GM18502 (cell line): ENCODE results near the gene UBASH3A.

Experiments
- ATAC-seq: cut with Tn5 transposase; IDR thresholded peaks from one replicate; pipeline ENCODE4 v1.9.1; 2021; ENCODE audit warnings: mild to moderate bottlenecking; ENCODE audit not compliant: unreplicated experiment, poor library complexity

UBASH3A gene

DNA sequence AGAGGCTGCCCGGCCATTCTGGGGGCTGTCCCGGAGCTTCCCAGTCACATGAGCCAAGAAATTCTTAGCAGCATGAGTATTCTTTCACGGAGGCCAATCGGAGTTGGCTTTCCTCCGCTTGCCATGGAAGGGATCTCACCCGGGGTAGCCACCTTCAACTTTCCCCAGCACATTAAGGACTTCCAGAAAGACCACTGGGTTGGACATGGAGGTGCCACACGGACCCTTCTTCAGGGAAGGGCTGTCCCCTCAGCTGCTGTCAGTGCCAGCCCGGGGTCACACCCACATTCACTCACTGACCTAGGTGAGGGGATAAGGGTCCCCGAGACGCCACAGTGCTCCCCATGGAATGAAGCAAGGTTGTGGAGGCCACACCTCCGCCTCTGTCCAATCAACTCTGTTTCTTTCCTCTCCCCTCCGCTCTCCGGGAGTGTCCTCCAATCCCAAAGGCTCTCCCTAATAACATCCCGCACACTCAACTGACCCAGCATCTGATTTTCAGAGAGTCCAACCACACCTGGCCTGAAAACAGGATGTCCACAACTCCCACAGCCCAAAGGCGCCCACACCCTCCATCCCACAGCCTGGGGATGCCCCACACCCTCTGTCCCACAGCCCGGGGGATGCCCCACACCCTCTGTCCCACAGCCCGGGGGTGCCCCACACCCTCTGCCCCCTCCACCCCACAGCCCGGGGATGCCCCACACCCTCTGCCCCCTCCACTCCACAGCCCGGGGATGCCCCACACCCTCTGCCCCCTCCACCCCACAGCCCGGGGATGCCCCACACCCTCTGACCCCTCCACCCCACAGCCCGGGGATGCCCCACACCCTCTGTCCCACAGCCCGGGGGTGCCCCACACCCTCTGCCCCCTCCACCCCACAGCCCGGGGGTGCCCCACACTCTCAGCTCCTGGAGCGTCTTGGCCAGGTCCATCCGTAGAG lies 73.0 kb downstream of the UBASH3A start:
- no peak for ATAC-seq

DNA sequence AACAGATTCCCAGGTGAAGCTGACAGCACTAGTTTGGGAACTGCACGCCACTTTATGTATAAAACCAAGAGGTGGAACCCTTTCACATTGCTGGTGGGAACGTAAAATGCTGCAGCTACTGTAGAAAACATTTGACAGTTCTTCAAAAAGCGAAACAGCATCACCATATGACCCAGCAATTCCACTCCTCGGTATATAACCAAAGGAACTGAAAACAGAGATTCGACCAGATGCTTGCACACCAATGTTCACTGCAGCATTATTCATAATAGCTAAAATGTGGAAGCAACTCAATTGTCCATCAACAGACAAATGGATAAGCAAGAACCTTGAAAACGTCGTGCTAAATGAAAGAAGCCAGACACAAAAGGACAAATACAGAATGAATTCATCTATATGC lies 74.8 kb downstream of the UBASH3A start:
- ATAC-seq, result no peak

GRCh38 chr21:42479582-42479981 lies 75.9 kb downstream of the UBASH3A start:
- ATAC-seq, result no peak

GRCh38 chr21:42480736-42481135 lies 77.0 kb downstream of the UBASH3A start:
- ATAC-seq, result no peak

- no peak for ATAC-seq
Measured at GRCh38 chr21:42481169-42481568, 77.5 kb downstream of the UBASH3A start.

- no peak for ATAC-seq
Measured at GRCh38 chr21:42484966-42485365, 81.3 kb downstream of the UBASH3A start.

DNA sequence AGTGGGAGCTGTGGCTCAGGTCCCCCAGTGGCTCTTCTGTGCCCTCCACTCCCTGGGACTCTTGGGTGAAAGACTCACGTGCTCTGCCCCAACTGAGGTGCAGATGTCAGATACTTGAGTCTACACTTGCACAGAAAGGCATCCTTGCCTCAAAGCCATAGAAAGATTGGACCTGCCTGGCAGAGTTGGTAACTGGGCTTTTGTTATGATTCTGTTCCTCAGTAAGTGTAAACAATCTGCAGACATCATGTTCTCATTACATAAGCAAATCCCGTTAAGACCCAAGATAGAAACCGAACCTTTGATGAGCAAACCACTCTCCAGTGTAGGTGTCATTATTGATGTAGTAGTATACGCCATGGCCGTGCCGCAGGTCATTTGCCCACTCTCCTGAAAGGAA lies 82.4 kb downstream of the UBASH3A start:
- ATAC-seq, result no peak

DNA sequence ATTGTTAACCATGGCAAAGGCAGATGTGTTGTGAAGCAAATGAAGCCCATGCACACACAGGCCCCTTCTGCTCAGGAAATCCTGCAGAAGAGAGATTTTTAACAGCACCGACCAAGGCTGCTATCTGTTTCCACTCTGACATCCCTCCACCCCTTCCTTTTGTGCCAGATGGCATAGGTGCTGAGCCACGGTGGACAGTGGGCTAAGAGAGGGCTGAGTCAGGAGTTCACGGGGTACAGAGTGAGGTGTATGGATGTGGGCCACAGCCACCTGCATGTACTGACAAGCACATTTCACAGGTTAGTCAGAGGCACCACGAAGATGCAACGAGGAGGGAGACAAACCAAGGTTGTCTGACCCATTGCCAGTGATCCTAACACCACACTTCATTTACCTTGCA lies 82.8 kb downstream of the UBASH3A start:
- ATAC-seq, result no peak

GRCh38 chr21:42489006-42489563 lies 85.4 kb downstream of the UBASH3A start:
- no peak for ATAC-seq

GRCh38 chr21:42489991-42490390 lies 86.3 kb downstream of the UBASH3A start:
- ATAC-seq, result no peak

GRCh38 chr21:42490720-42491119 lies 87.0 kb downstream of the UBASH3A start:
- ATAC-seq, result no peak

- no peak for ATAC-seq
Measured at GRCh38 chr21:42491328-42491727, 87.6 kb downstream of the UBASH3A start.

- ATAC-seq, result no peak
Measured at GRCh38 chr21:42492201-42492600, 88.5 kb downstream of the UBASH3A start.

DNA sequence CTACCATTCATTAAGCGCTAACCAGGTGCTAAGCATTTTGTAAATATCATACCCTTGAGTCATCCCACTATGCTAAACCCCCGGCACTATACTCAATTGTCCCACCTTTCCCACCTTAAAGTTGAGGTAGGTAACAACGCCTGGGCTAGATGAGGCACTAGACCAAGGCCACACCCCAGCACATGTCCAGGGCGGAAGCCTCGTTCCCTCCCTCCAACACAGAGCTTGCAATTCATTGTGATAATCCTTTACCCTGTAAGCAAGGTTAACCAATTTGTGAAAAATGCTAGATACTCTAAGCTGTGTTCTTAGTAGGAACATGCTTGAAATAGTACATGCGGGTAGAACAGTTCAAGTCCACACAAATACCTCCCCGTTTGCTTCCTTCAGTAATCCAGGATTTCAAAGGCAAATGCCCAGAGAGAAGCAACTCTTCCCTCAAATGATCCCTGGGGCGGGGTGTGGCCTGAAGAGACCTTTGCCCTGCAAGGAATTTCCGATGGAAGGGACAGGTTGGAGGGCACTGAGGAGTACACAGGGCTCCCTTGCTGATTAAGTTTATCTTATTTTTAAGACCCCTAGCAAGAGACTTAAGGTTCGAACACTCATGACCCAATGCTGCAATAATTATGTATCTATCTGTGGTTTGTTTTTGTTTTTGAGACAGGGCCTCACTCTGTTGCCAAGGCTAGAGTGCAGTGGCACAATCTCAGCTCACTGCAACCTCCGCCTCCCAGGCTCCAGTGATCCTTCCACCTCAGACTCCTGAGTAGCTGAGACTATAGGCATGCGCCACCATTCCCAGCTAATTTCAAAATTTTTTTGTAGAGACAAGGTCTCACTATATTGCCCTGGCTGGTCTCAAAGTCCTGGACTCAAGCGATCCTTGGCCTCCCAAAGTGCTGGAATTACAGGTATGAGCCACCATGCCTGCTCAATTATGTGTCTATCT lies 89.7 kb downstream of the UBASH3A start:
- ATAC-seq, result no peak

DNA sequence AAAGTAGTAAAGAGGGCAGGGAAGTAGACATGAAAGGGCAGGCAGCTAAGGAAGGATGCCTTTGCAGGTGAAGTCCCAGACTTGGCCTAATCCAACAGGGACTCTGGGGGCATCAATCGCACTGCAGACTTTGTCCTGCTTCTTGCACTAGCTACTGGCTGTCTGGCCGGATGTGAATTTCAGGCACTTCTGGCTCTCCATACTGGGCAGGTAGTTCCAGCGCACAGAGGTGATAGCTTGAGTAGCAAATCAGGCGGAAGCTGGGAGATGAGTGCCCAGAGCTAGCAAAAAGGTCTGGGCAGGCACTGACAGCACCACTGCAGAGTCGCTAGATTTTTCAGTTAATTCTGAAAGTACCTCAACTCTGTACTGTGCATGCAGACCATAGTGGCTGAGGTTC lies 91.3 kb downstream of the UBASH3A start:
- ATAC-seq, result no peak

DNA sequence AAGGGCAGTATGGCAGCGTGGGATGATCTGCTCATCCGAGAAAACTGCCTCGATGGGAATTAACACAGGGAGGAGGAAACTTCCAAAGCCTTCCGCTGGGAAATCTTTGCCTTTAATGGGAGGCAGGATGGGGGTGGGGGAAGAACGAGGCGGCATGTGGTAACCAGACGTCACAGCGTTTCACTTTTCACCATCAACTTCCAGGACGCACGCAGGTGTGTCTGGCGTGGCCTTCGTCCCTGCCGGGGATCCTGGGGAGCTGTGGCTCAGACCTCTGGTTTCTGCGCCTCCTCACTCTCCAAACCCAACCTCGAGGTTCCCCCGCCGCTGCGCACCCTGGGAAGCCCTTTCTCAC lies 92.0 kb downstream of the UBASH3A start:
- peak; percentile 13 for ATAC-seq

DNA sequence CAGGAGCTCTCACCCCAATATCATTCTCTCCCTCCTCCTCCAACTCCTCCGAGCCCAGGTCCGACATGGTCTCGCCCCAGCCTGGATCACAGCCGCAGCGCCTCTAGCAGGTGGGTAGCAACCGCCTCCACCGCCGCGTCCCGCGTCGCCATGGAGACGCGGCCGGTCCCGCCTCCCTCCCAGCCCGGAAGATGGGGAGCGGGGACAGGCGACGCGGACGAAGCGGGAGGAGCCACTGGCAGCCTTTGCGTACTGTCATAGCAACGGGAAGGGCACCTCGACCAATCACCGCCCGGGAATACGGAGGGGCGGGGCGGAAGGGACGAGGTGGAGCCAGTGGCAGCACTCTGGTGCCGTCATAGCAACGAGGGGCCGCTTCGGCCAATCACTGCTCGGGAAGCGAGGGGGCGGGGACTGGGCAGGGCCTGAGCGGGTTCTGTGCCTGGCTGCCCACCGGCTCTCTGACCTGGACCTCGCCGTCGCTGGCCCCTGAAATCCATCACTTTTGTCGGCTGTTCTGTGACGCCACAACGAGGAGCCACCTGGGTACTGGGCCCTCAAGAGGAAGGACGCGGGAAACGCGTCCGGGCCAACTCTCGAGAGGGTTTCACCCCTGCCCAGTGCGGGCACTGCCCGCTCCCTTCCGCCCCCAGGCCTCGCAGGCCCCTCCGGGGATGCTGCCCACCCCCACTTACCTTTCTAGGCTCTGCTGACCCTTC lies 92.6 kb downstream of the UBASH3A start, which contains the start of gene RSPH1:
Gene RSPH1, minus strand, starts transcription at position 105 of the 719 bp plus-strand sequence. Its CDS starts 38 bp downstream, at position 67.
- peak; percentile 98 for ATAC-seq

DNA sequence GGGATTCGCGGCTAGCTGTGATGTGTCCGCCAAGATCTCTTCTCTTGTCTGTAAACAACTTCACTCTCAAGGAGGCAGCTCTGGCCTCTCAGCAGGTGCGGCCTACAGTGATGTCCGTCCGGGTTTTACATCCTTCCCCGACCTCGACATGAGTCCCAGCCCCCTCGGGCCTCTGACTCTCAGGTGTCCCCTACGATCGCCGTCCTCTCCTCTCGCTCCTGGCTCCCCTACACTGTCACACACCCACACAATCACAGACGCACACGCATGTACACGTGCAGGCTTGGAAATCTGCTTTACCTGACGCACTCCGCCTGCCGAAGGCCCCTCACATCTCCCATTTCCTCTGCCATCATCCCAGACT lies 93.1 kb downstream of the UBASH3A start:
- ATAC-seq, result no peak
